WERI-Rb-1 (cell line): Measurements from ENCODE around the gene INSM1.
A peak's percentile ranks its signal among the peaks of the same experiment; 100 is the strongest.

Experiments used
- DNase-seq: peaks from one replicate; pipeline ENCODE4 v3.0.0-alpha.2; 2020
- H3K27ac ChIP-seq: fragments of 250-450 bp; sonication (Bioruptor Pico); 2 replicates; pipeline ENCODE4 v1.5.1; 2020; ENCODE audit warnings: mild to moderate bottlenecking, moderate library complexity
- H3K27me3 ChIP-seq: fragments of 250-450 bp; sonication (Bioruptor Pico); 2 replicates; pipeline ENCODE4 v1.5.1; 2021; ENCODE audit warnings: mild to moderate bottlenecking, low read depth, moderate library complexity; ENCODE audit not compliant: insufficient read depth, severe bottlenecking
- H3K36me3 ChIP-seq: fragments of 250-450 bp; sonication (Bioruptor Pico); 2 replicates; pipeline ENCODE4 v1.5.1; 2020; ENCODE audit warnings: mild to moderate bottlenecking, moderate library complexity
- H3K4me3 ChIP-seq: 2 replicates; pipeline ENCODE4 v1.5.1; 2011; ENCODE audit warnings: low read depth, mild to moderate bottlenecking, control low read depth, low read length
- H3K9me3 ChIP-seq: fragments of 250-450 bp; sonication (Bioruptor Pico); 2 replicates; pipeline ENCODE4 v1.5.1; 2021; ENCODE audit warnings: mild to moderate bottlenecking, moderate library complexity; ENCODE audit not compliant: severe bottlenecking
- TF ChIP-seq, protein P1 (sequence below): IDR thresholded peaks from 2 replicates; pipeline ENCODE4 v1.5.1; 2011; ENCODE audit warnings: low read depth, mild to moderate bottlenecking, control low read depth, inconsistent platforms, low read length

The INSM1 gene

GRCh38 chr20:20407891-20408805 lies 40.2 kb downstream of the INSM1 start:
- Histone ChIP-seq H3K9me3 (no peaks in the 10 kb centered on the region), H3K4me3 (no peak overlapping the region; the same call in 1 of the 2 replicates), H3K27me3 (no peaks in the 10 kb centered on the region), H3K36me3 (no peaks in the 10 kb centered on the region), H3K27ac (peak overlapping the region; percentile 95)
- DNase-seq = peak; percentile 74
- TF ChIP-seq, protein P1, sequence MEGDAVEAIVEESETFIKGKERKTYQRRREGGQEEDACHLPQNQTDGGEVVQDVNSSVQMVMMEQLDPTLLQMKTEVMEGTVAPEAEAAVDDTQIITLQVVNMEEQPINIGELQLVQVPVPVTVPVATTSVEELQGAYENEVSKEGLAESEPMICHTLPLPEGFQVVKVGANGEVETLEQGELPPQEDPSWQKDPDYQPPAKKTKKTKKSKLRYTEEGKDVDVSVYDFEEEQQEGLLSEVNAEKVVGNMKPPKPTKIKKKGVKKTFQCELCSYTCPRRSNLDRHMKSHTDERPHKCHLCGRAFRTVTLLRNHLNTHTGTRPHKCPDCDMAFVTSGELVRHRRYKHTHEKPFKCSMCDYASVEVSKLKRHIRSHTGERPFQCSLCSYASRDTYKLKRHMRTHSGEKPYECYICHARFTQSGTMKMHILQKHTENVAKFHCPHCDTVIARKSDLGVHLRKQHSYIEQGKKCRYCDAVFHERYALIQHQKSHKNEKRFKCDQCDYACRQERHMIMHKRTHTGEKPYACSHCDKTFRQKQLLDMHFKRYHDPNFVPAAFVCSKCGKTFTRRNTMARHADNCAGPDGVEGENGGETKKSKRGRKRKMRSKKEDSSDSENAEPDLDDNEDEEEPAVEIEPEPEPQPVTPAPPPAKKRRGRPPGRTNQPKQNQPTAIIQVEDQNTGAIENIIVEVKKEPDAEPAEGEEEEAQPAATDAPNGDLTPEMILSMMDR = peak; percentile 37; the same call in 1 of the 2 replicates

GRCh38 chr20:20409331-20409730 lies 41.4 kb downstream of the INSM1 start:
- Histone ChIP-seq H3K4me3 (no peak overlapping the region), H3K27me3 (no peaks in the 10 kb centered on the region), H3K36me3 (no peaks in the 10 kb centered on the region), H3K9me3 (no peaks in the 10 kb centered on the region), H3K27ac (peak overlapping the region; percentile 95)
- TF ChIP-seq, protein P1 = no peak
- DNase-seq = peak; percentile 77

DNA sequence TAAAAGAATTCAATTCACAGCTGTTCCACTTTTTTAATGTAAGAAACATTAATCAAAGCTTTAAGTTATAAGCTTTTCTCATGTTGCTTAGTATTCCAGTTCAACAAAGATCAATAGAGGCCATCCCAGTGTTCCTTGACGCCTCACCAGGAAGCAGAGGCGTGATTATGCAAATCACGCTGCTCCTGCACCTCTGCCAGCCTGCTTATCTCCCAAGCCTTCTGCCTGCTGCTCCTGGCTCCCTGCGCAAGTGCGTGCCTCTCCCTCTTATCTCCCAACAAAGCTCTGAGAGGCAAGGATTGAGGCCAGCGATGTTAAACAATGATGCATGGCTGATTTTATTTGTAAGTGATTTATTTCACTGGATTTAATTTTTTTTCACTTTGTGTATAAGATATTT lies 42.8 kb downstream of the INSM1 start:
- no peaks in the 10 kb centered on the region for H3K27me3 ChIP-seq
- DNase-seq = peak; percentile 94
- H3K4me3 ChIP-seq = peak overlapping the region; percentile 39
- TF ChIP-seq, protein P1 = no peak
- no peaks in the 10 kb centered on the region for H3K36me3 ChIP-seq
- peak overlapping the region; percentile 95 for H3K27ac ChIP-seq
- no peaks in the 10 kb centered on the region for H3K9me3 ChIP-seq

DNA sequence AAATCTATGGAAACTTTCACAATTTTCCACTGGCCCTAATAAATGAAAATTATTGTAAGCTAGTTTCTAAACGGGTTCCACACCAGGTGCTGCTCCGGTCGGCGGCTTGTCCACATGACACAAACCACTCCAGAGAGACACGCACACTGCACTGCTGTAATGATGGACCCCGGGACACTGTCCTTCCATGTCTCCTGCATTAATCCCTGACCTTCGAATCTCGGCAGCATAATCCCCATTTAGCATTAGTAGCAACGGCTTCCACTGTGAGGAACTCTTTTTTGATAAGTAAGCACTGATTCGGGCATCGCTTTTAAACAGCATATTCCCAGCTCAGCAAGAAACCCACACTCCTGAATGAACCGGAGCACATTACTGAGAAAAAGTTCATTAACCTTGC lies 43.5 kb downstream of the INSM1 start:
- Histone ChIP-seq H3K9me3 (no peaks in the 10 kb centered on the region), H3K36me3 (no peaks in the 10 kb centered on the region), H3K27me3 (no peaks in the 10 kb centered on the region), H3K4me3 (peak overlapping the region; percentile 39), H3K27ac (peak overlapping the region; percentile 95)
- TF ChIP-seq, protein P1 = no peak
- DNase-seq = peak; percentile 85

DNA sequence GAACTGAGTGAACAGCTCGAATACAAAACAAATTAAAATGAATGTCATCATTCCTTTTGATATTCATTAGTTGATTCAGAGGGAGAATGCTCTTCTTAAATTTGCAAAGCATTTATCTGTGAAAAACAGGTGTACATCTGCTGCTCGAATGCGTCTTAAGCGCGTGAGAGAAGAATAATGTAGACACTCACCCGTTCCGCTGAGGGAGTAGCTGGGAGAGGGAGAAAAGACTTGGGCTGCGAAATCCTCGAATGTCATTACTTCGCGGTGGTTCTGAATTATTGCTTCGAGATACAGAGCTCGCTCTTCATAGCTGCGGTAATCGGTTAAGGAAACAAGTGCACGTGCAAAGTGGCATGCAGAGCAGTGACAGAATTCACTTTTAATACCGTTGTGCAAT lies 43.9 kb downstream of the INSM1 start:
- peak overlapping the region; percentile 95 for H3K27ac ChIP-seq
- TF ChIP-seq, protein P1 = no peak
- no peaks in the 10 kb centered on the region for H3K27me3 ChIP-seq
- peak; percentile 31 for DNase-seq
- H3K4me3 ChIP-seq = peak overlapping the region; percentile 39
- no peaks in the 10 kb centered on the region for H3K36me3 ChIP-seq
- no peaks in the 10 kb centered on the region for H3K9me3 ChIP-seq

DNA sequence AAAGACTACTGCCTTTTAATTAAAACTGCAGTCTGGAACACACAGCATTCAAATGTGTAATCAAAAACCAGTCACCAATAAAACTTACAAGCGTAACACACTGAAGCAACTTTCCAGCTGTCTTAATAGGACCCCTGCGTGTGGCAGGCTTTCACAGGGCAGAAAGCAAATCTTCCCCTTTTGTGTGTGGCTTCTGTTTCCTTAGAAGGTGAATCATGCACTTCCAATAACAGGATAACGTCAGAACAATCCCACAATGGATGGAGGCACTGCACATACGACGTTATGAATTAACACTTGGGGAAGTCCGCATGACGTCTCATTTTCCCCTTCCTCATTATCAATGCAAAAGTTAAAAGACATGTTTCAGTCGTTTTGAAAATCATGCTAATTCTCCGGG lies 44.8 kb downstream of the INSM1 start:
- no peak overlapping the region for H3K4me3 ChIP-seq
- H3K27me3 ChIP-seq = no peaks in the 10 kb centered on the region
- H3K9me3 ChIP-seq = no peaks in the 10 kb centered on the region
- TF ChIP-seq, protein P1 = no peak
- peak overlapping the region; percentile 95 for H3K27ac ChIP-seq
- H3K36me3 ChIP-seq = no peaks in the 10 kb centered on the region
- no peak for DNase-seq
